ENCODE data around the gene RFC3.

DNA sequence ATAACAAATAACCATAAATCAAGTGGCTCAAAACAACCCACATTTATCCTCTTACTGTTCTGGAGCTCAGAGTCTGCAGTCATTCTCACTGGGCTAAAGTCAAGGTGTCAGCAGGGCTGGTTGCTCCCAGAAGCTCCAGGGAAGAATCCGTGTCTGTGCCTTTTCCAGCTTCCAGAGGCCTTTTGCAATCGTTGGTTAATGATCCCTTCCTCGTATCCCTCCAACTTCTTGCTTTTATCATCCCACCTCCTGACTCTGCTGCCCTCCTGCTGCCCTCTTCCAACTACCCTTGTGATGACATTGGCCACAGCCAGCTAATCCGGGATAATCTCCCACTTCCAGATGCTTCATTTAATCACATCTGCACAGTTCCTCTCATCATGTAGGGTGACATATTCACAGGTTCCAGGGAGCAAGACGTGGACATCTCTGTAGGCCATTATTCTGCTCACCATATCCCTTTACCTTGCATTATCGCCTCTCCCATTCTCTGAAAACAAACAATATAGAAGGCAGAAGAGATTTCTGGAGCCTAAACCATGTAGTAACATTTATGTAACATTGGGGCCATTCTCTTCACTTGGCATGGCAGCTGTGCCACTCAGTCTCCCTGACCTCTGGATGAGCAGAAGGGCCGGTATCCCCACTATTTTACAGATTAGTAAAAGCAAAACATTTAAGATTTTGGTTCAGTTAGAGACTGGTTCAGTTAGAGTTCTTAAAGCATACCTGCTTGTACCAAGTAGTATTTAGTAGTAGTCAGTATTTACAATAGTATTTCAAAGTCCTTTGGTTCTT is 53.5 kb downstream of the RFC3 start:
- TF ChIP-seq EZH2 (IDR thresholded peaks at IDR 0.05; ENCODE audit: borderline replicate concordance): no peak
- TF ChIP-seq, protein P1, sequence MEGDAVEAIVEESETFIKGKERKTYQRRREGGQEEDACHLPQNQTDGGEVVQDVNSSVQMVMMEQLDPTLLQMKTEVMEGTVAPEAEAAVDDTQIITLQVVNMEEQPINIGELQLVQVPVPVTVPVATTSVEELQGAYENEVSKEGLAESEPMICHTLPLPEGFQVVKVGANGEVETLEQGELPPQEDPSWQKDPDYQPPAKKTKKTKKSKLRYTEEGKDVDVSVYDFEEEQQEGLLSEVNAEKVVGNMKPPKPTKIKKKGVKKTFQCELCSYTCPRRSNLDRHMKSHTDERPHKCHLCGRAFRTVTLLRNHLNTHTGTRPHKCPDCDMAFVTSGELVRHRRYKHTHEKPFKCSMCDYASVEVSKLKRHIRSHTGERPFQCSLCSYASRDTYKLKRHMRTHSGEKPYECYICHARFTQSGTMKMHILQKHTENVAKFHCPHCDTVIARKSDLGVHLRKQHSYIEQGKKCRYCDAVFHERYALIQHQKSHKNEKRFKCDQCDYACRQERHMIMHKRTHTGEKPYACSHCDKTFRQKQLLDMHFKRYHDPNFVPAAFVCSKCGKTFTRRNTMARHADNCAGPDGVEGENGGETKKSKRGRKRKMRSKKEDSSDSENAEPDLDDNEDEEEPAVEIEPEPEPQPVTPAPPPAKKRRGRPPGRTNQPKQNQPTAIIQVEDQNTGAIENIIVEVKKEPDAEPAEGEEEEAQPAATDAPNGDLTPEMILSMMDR (IDR thresholded peaks at IDR 0.05; ENCODE audit: poor library complexity): no peak
